Measurements from ENCODE around the gene SLC46A2. TPM values are rescaled to one million over a fixed set of nuclear protein-coding genes. Genes with fewer than 3 reads are reported as not detected.
A peak's percentile ranks its signal among the peaks of the same experiment; 100 is the strongest.

The SLC46A2 gene
- total and polyA plus RNA-seq, 9 of the 15 experiments (the other 6 are each of a cell fraction or from before 2014, with no cell fraction given), result not detected

GRCh38 chr9:112933696-112934095 lies 43.0 kb upstream of the SLC46A2 start (continued):
- TF ChIP-seq, protein P1, sequence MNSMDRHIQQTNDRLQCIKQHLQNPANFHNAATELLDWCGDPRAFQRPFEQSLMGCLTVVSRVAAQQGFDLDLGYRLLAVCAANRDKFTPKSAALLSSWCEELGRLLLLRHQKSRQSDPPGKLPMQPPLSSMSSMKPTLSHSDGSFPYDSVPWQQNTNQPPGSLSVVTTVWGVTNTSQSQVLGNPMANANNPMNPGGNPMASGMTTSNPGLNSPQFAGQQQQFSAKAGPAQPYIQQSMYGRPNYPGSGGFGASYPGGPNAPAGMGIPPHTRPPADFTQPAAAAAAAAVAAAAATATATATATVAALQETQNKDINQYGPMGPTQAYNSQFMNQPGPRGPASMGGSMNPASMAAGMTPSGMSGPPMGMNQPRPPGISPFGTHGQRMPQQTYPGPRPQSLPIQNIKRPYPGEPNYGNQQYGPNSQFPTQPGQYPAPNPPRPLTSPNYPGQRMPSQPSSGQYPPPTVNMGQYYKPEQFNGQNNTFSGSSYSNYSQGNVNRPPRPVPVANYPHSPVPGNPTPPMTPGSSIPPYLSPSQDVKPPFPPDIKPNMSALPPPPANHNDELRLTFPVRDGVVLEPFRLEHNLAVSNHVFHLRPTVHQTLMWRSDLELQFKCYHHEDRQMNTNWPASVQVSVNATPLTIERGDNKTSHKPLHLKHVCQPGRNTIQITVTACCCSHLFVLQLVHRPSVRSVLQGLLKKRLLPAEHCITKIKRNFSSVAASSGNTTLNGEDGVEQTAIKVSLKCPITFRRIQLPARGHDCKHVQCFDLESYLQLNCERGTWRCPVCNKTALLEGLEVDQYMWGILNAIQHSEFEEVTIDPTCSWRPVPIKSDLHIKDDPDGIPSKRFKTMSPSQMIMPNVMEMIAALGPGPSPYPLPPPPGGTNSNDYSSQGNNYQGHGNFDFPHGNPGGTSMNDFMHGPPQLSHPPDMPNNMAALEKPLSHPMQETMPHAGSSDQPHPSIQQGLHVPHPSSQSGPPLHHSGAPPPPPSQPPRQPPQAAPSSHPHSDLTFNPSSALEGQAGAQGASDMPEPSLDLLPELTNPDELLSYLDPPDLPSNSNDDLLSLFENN (IDR thresholded peaks at IDR 0.05; ENCODE audit: low read depth in 2 of 2, low read length in 2 of 2), result no peak
- TF ChIP-seq ZNF282 (CRISPR knock-in tag; IDR thresholded peaks at IDR 0.05) (no peak), L3MBTL2 (IDR thresholded peaks at IDR 0.05) (no peak), ARID2 (IDR thresholded peaks at IDR 0.05) (no peak)

- Histone ChIP-seq H3K27me3 (ENCODE audit: control insufficient read depth in 2 of 2, insufficient read depth in 2 of 2, low read length in 2 of 2) (no peaks in the 10 kb centered on the region; a peak in 1 of 5 replicates), H3K9me3 (replicated peaks; ENCODE audit: control insufficient read depth, insufficient read depth, low read depth, low read length) (no peaks in the 10 kb centered on the region), H3K9me1 (ENCODE audit: control insufficient read depth, insufficient read depth, low read length) (no peaks in the 10 kb centered on the region), H3K4me3 (no peak overlapping the region), H3K4me1 (replicated peaks in 1 of 2; ENCODE audit: control insufficient read depth in 2 of 2, insufficient read depth in 2 of 2, low read length in 2 of 2) (no peaks in the 10 kb centered on the region; a peak in 1 of 5 replicates), H3K36me3 (ENCODE audit: control insufficient read depth, insufficient read depth, low read length) (no peaks in the 10 kb centered on the region), H3K27ac (ENCODE audit: extremely low read depth, low read depth, low read length) (no peak overlapping the region), H4K20me1 (replicated peaks; ENCODE audit: control insufficient read depth, insufficient read depth, low read length) (no peaks in the 10 kb centered on the region), H3K4me2 (ENCODE audit: insufficient read depth, low read length) (no peak overlapping the region), H3K79me2 (ENCODE audit: control insufficient read depth, insufficient read depth, low read length) (no peaks in the 10 kb centered on the region), H3K9ac (ENCODE audit: insufficient read depth in 1 of 2, low read depth in 2 of 2, low read length in 2 of 2) (no peak overlapping the region), H2AFZ (ENCODE audit: low read depth, low read length) (no peak overlapping the region)
- ChIA-PET CTCF (ENCODE audit: low intra/inter-chr PET ratio) (interaction anchor here (0.6 to 3.3 kb wide), 4 partner anchors 46 to 548 kb away, joined by 3 to 35 read pairs (median 4); no protein-coding TSS in a partner anchor), POLR2A (no interaction called here)
- WGBS (ENCODE audit: insufficient coverage, low coverage, missing lambda C conversion rate), result under 1% methylated on average over 8 of the region's 8 CpGs
- intact Hi-C loops (cut with micrococcal nuclease) (loop anchor here (5.0 to 10.0 kb wide), 4 partner anchors 170 to 732 kb away; partner anchors contain the start of genes CDC26 and PRPF4), in situ Hi-C loops (cut with MboI) (no loop called here)
- DNase-seq (ENCODE audit: extremely low read depth in 1 of 4, low spot score in 3 of 4) (peak; percentile 24 to 60 (median 29)), FAIRE-seq (peak; percentile 80), ATAC-seq (peak; percentile 85)
- no TSS peak for BruUV-seq (replicated peaks)
- TF ChIP-seq, protein P2, sequence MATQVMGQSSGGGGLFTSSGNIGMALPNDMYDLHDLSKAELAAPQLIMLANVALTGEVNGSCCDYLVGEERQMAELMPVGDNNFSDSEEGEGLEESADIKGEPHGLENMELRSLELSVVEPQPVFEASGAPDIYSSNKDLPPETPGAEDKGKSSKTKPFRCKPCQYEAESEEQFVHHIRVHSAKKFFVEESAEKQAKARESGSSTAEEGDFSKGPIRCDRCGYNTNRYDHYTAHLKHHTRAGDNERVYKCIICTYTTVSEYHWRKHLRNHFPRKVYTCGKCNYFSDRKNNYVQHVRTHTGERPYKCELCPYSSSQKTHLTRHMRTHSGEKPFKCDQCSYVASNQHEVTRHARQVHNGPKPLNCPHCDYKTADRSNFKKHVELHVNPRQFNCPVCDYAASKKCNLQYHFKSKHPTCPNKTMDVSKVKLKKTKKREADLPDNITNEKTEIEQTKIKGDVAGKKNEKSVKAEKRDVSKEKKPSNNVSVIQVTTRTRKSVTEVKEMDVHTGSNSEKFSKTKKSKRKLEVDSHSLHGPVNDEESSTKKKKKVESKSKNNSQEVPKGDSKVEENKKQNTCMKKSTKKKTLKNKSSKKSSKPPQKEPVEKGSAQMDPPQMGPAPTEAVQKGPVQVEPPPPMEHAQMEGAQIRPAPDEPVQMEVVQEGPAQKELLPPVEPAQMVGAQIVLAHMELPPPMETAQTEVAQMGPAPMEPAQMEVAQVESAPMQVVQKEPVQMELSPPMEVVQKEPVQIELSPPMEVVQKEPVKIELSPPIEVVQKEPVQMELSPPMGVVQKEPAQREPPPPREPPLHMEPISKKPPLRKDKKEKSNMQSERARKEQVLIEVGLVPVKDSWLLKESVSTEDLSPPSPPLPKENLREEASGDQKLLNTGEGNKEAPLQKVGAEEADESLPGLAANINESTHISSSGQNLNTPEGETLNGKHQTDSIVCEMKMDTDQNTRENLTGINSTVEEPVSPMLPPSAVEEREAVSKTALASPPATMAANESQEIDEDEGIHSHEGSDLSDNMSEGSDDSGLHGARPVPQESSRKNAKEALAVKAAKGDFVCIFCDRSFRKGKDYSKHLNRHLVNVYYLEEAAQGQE (IDR thresholded peaks at IDR 0.05; ENCODE audit: borderline replicate concordance), result peak; percentile 80
- TF ChIP-seq, protein P2 (CRISPR knock-in tag; IDR thresholded peaks at IDR 0.05; ENCODE audit: low read depth), result no peak
- TF ChIP-seq USF2 (CRISPR knock-in tag; IDR thresholded peaks at IDR 0.05), result no peak
These were observed 34.5 kb upstream of the SLC46A2 start for GRCh38 chr9:112925058-112925641.
